Astrocyte (in vitro differentiated cells and primary cell): ENCODE data around the gene TPP1. TPM values are rescaled to one million over a fixed set of nuclear protein-coding genes. Genes with fewer than 3 reads are reported as not detected.

Experiments used
- DNase-seq: peaks from one replicate; pipeline ENCODE4 v3.0.0-alpha.2; 2010; ENCODE audit warnings: low read depth
- FAIRE-seq: peaks from 2 replicates; lab custom pipeline; 2011; peaks lifted over from hg19 to GRCh38; lab: Jason Lieb, UNC
- H2AFZ ChIP-seq: 2 replicates; pipeline ENCODE4 v1.6.0; 2012; ENCODE audit warnings: low read depth, low read length, inconsistent platforms
- H3K27ac ChIP-seq: 2 replicates; pipeline ENCODE4 v1.5.1; 2011; ENCODE audit warnings: low read depth, low read length, inconsistent platforms
- H3K27me3 ChIP-seq: 2 replicates; pipeline ENCODE4 v1.6.0; 2011; ENCODE audit warnings: low read length, inconsistent platforms; ENCODE audit not compliant: insufficient read depth
- H3K36me3 ChIP-seq: 2 replicates; pipeline ENCODE4 v1.5.1; 2011; ENCODE audit warnings: low read length, inconsistent platforms; ENCODE audit not compliant: insufficient read depth
- H3K4me1 ChIP-seq: 2 replicates; pipeline ENCODE4 v1.5.1; 2011; ENCODE audit warnings: low read length, inconsistent platforms; ENCODE audit not compliant: insufficient read depth
- H3K4me2 ChIP-seq: 2 replicates; pipeline ENCODE4 v1.6.0; 2012; ENCODE audit warnings: low read length, inconsistent platforms
- H3K4me3 ChIP-seq: 2 replicates; pipeline ENCODE4 v1.5.1; 2011; ENCODE audit warnings: low read depth, mild to moderate bottlenecking, low read length, inconsistent platforms; ENCODE audit not compliant: insufficient read depth
- H3K79me2 ChIP-seq: 2 replicates; pipeline ENCODE4 v1.6.0; 2012; ENCODE audit warnings: mild to moderate bottlenecking, low read length, inconsistent platforms; ENCODE audit not compliant: insufficient read depth
- H3K9ac ChIP-seq: 2 replicates; pipeline ENCODE4 v1.6.0; 2012; ENCODE audit warnings: mild to moderate bottlenecking, low read length, inconsistent platforms
- H3K9me3 ChIP-seq: 2 replicates; pipeline ENCODE4 v1.5.1; 2012; ENCODE audit warnings: low read depth, mild to moderate bottlenecking, low read length, inconsistent platforms; ENCODE audit not compliant: insufficient read depth
- H4K20me1 ChIP-seq: 2 replicates; pipeline ENCODE4 v1.6.0; 2012; ENCODE audit warnings: low read length, inconsistent platforms; ENCODE audit not compliant: insufficient read depth
- H3K27ac Mint-ChIP-seq: one replicate; pipeline ENCODE4 v1.8.0; 2021; ENCODE audit warnings: mild to moderate bottlenecking, mixed read lengths; ENCODE audit not compliant: unreplicated experiment
- H3K27me3 Mint-ChIP-seq: one replicate; pipeline ENCODE4 v1.8.0; 2021; ENCODE audit warnings: low read depth, mixed read lengths; ENCODE audit not compliant: unreplicated experiment
- H3K36me3 Mint-ChIP-seq: one replicate; pipeline ENCODE4 v1.8.0; 2021; ENCODE audit warnings: low read depth, mixed read lengths; ENCODE audit not compliant: unreplicated experiment
- H3K4me1 Mint-ChIP-seq: one replicate; pipeline ENCODE4 v1.8.0; 2021; ENCODE audit warnings: low read depth, mixed read lengths; ENCODE audit not compliant: unreplicated experiment
- H3K4me3 Mint-ChIP-seq: one replicate; pipeline ENCODE4 v1.8.0; 2021; ENCODE audit warnings: mild to moderate bottlenecking, moderate library complexity, mixed read lengths; ENCODE audit not compliant: unreplicated experiment
- H3K9me3 Mint-ChIP-seq: one replicate; pipeline ENCODE4 v1.8.0; 2021; ENCODE audit warnings: mild to moderate bottlenecking, mixed read lengths; ENCODE audit not compliant: unreplicated experiment
- CTCF ChIP-seq: IDR thresholded peaks from 2 replicates; pipeline ENCODE4 v1.5.1; 2011; ENCODE audit warnings: low read depth, mild to moderate bottlenecking, inconsistent platforms, low read length, moderate library complexity; ENCODE audit not compliant: insufficient read depth
- EZH2 ChIP-seq: IDR thresholded peaks from 2 replicates; pipeline ENCODE4 v1.6.1; 2012; ENCODE audit warnings: mild to moderate bottlenecking, low read length, inconsistent platforms; ENCODE audit not compliant: insufficient read depth
- total RNA-seq: library from RNA; stranded (reverse); gene quantifications from 2 replicates; pipeline ENCODE4 v1.2.1, GENCODE V29; 2021

TPP1 gene
- total RNA-seq, 1 donor from 2014 or later, result 43.4 TPM

- no peaks in the 10 kb centered on the region for H3K27me3 Mint-ChIP-seq
These were observed 7.9 kb downstream of the TPP1 start for GRCh38 chr11:6611092-6611962.

GRCh38 chr11:6610591-6610990 lies 8.6 kb downstream of the TPP1 start:
- Histone ChIP-seq H2AFZ (no peak overlapping the region), H3K79me2 (peaks cover 62% of the 10 kb centered on the region), H3K27me3 (no peaks in the 10 kb centered on the region), H3K4me3 (no peak overlapping the region), H3K27ac (peak overlapping the region; percentile 84), H4K20me1 (peaks cover 13% of the 10 kb centered on the region), H3K4me1 (peaks cover 53% of the 10 kb centered on the region), H3K36me3 (peaks cover 38% of the 10 kb centered on the region), H3K4me2 (peak overlapping the region; percentile 89), H3K9me3 (no peaks in the 10 kb centered on the region), H3K9ac (peak overlapping the region; percentile 84)
- Mint-ChIP-seq H3K27me3 (no peaks in the 10 kb centered on the region), H3K9me3 (no peaks in the 10 kb centered on the region), H3K36me3 (peaks cover 26% of the 10 kb centered on the region), H3K4me1 (peaks cover 38% of the 10 kb centered on the region), H3K27ac (peak overlapping the region; percentile 75), H3K4me3 (peak overlapping the region; percentile 90)
- no peak for DNase-seq
- FAIRE-seq, result no peak
- no peak for TF ChIP-seq CTCF
- no peak for TF ChIP-seq EZH2

More at GRCh38 chr11:6611092-6611962, 7.9 kb downstream of the TPP1 start:
- Histone ChIP-seq H3K4me2 (peak overlapping the region; percentile 89), H4K20me1 (peaks cover 13% of the 10 kb centered on the region), H2AFZ (no peak overlapping the region), H3K27ac (peak overlapping the region; percentile 84), H3K9ac (peak overlapping the region; percentile 84), H3K36me3 (peaks cover 38% of the 10 kb centered on the region), H3K4me3 (peak overlapping the region; percentile 70), H3K79me2 (peaks cover 54% of the 10 kb centered on the region), H3K27me3 (no peaks in the 10 kb centered on the region), H3K4me1 (peaks cover 52% of the 10 kb centered on the region), H3K9me3 (no peaks in the 10 kb centered on the region)
- FAIRE-seq (no peak), DNase-seq (no peak)
- Mint-ChIP-seq H3K27ac (peak overlapping the region; percentile 88), H3K4me3 (peak overlapping the region; percentile 90), H3K36me3 (peaks cover 33% of the 10 kb centered on the region), H3K4me1 (peaks cover 40% of the 10 kb centered on the region), H3K9me3 (no peaks in the 10 kb centered on the region)
- TF ChIP-seq EZH2 (no peak), CTCF (no peak)
